Nephron progenitor cell (in vitro differentiated cells): ENCODE measurements around the gene TEX9.
"Not testable (repeated sequence)": the region's sequence is repeated elsewhere in the genome, so short reads cannot be mapped to it uniquely, and the experiment has no call there.

Experiments used
- DNase-seq: peaks from one replicate; pipeline ENCODE4 v3.0.0; 2021
- H3K27ac Mint-ChIP-seq: 2 replicates; pipeline ENCODE4 v1.8.0; 2021; ENCODE audit warnings: mild to moderate bottlenecking, moderate library complexity, mixed read lengths
- H3K27me3 Mint-ChIP-seq: 2 replicates; pipeline ENCODE4 v1.8.0; 2021; ENCODE audit warnings: mild to moderate bottlenecking, low read depth, mixed read lengths; ENCODE audit not compliant: poor library complexity
- H3K36me3 Mint-ChIP-seq: 2 replicates; pipeline ENCODE4 v1.8.0; 2021; ENCODE audit warnings: low read depth, mixed read lengths
- H3K4me1 Mint-ChIP-seq: 2 replicates; pipeline ENCODE4 v1.8.0; 2021; ENCODE audit warnings: mixed read lengths
- H3K4me3 Mint-ChIP-seq: 2 replicates; pipeline ENCODE4 v1.8.0; 2021; ENCODE audit warnings: mild to moderate bottlenecking, moderate library complexity, mixed read lengths
- H3K9me3 Mint-ChIP-seq: 2 replicates; pipeline ENCODE4 v1.8.0; 2021; ENCODE audit warnings: mild to moderate bottlenecking, moderate library complexity, mixed read lengths
- CTCF ChIP-seq: fragments of 200-600 bp; sonication (generic); IDR thresholded peaks from 2 replicates; pipeline ENCODE4 v1.5.0; 2021; ENCODE audit warnings: antibody characterized with exemption

TEX9 gene

GRCh38 chr15:56390739-56391267, 25.6 kb downstream of the TEX9 start:
- no peak overlapping the region for H3K4me3 Mint-ChIP-seq
- peaks cover 50% of the 10 kb centered on the region for H3K36me3 Mint-ChIP-seq
- H3K27me3 Mint-ChIP-seq: no peaks in the 10 kb centered on the region
- no peak overlapping the region for H3K27ac Mint-ChIP-seq
- no peaks in the 10 kb centered on the region for H3K4me1 Mint-ChIP-seq
- TF ChIP-seq CTCF: no peak
- H3K9me3 Mint-ChIP-seq: peaks cover 10% of the 10 kb centered on the region
- DNase-seq: no peak

GRCh38 chr15:56393277-56393676, 28.1 kb downstream of the TEX9 start:
- H3K36me3 Mint-ChIP-seq: peaks cover 63% of the 10 kb centered on the region
- peaks cover 26% of the 10 kb centered on the region for H3K9me3 Mint-ChIP-seq

GRCh38 chr15:56394909-56395308, 29.7 kb downstream of the TEX9 start:
- no peak overlapping the region for H3K4me3 Mint-ChIP-seq
- H3K27ac Mint-ChIP-seq: no peak overlapping the region
- peaks cover 39% of the 10 kb centered on the region for H3K9me3 Mint-ChIP-seq
- TF ChIP-seq CTCF: no peak
- no peak for DNase-seq
- H3K36me3 Mint-ChIP-seq: peaks cover 79% of the 10 kb centered on the region
- H3K27me3 Mint-ChIP-seq: peaks cover 4% of the 10 kb centered on the region
- no peaks in the 10 kb centered on the region for H3K4me1 Mint-ChIP-seq

More at GRCh38 chr15:56393277-56393676, 28.1 kb downstream of the TEX9 start:
- Mint-ChIP-seq H3K4me3 (no peak overlapping the region), H3K27me3 (peaks cover 4% of the 10 kb centered on the region), H3K4me1 (no peaks in the 10 kb centered on the region), H3K27ac (no peak overlapping the region)
- no peak for DNase-seq
- no peak for TF ChIP-seq CTCF

- peaks cover 63% of the 10 kb centered on the region for H3K9me3 Mint-ChIP-seq
- peaks cover 88% of the 10 kb centered on the region for H3K36me3 Mint-ChIP-seq
- H3K27me3 Mint-ChIP-seq, H3K27ac Mint-ChIP-seq, H3K4me3 Mint-ChIP-seq, H3K4me1 Mint-ChIP-seq, DNase-seq: not testable (repeated sequence)
These were observed 32.1 kb downstream of the TEX9 start for GRCh38 chr15:56397325-56397724.

- not testable (repeated sequence) for H3K27ac Mint-ChIP-seq, DNase-seq, H3K27me3 Mint-ChIP-seq, H3K4me1 Mint-ChIP-seq, H3K4me3 Mint-ChIP-seq
- peaks cover 82% of the 10 kb centered on the region for H3K9me3 Mint-ChIP-seq
- peaks cover 94% of the 10 kb centered on the region for H3K36me3 Mint-ChIP-seq
These were observed 34.0 kb downstream of the TEX9 start for GRCh38 chr15:56399209-56399608.

- peaks cover 33% of the 10 kb centered on the region for H3K36me3 Mint-ChIP-seq
These were observed 45.5 kb downstream of the TEX9 start for GRCh38 chr15:56410721-56411120.

More at GRCh38 chr15:56410721-56411120, 45.5 kb downstream of the TEX9 start:
- H3K4me3 Mint-ChIP-seq: no peak overlapping the region
- H3K9me3 Mint-ChIP-seq: peaks cover 4% of the 10 kb centered on the region
- no peaks in the 10 kb centered on the region for H3K27me3 Mint-ChIP-seq
- TF ChIP-seq CTCF: no peak
- peak overlapping the region; percentile 49 for H3K27ac Mint-ChIP-seq
- peaks cover 14% of the 10 kb centered on the region for H3K4me1 Mint-ChIP-seq
- no peak for DNase-seq
